Immature natural killer cell (primary cell): ENCODE measurements around the gene AQP10. TPM values are rescaled to one million over a fixed set of nuclear protein-coding genes. Genes with fewer than 3 reads are reported as not detected.
A peak's percentile ranks its signal among the peaks of the same experiment; 100 is the strongest.

Source experiments
- DNase-seq, 3 donors: peaks; one replicate each; pipeline ENCODE4 v3.0.0; 2022; ENCODE audit warnings: mixed read lengths in 1 of 3
- H3K27ac Mint-ChIP-seq, 6 donors: one replicate each; pipeline ENCODE4 v1.8.0; 2020; ENCODE audit warnings: mixed read lengths in 6 of 6, mild to moderate bottlenecking in 5 of 6, inconsistent platforms in 4 of 6, moderate library complexity in 3 of 6
- H3K27me3 Mint-ChIP-seq, 3 donors: one replicate each; pipeline ENCODE4 v1.8.0; 2020 to 2021; ENCODE audit warnings: low read depth in 3 of 3, mild to moderate bottlenecking in 3 of 3, mixed read lengths in 3 of 3, moderate library complexity in 3 of 3, inconsistent platforms in 1 of 3
- H3K36me3 Mint-ChIP-seq, 3 donors: one replicate each; pipeline ENCODE4 v1.8.0; 2020; ENCODE audit warnings: mixed read lengths in 3 of 3, inconsistent platforms in 2 of 3, mild to moderate bottlenecking in 2 of 3
- H3K4me1 Mint-ChIP-seq, 2 donors: one replicate each; pipeline ENCODE4 v1.8.0; 2020; ENCODE audit warnings: inconsistent platforms in 2 of 2, mild to moderate bottlenecking in 2 of 2, mixed read lengths in 2 of 2, moderate library complexity in 1 of 2
- H3K4me3 Mint-ChIP-seq, 5 donors: one replicate each; pipeline ENCODE4 v1.8.0; 2020; ENCODE audit warnings: mild to moderate bottlenecking in 5 of 5, mixed read lengths in 5 of 5, inconsistent platforms in 3 of 5, moderate library complexity in 3 of 5
- H3K9me3 Mint-ChIP-seq, 6 donors: one replicate each; pipeline ENCODE4 v1.8.0; 2020; ENCODE audit warnings: mild to moderate bottlenecking in 6 of 6, mixed read lengths in 6 of 6, inconsistent platforms in 4 of 6, moderate library complexity in 3 of 6
- polyA plus RNA-seq, 3 donors: library from polyadenylated mRNA; unstranded; fragments of 300-500 nt; fragmentation: Illumina TruSeq; gene quantifications; one replicate each; pipeline ENCODE4 v1.2.3, GENCODE V29; 2021

AQP10 gene
- polyA plus RNA-seq, 3 donors from 2014 or later = 0.24 TPM; not detected in 2

DNA sequence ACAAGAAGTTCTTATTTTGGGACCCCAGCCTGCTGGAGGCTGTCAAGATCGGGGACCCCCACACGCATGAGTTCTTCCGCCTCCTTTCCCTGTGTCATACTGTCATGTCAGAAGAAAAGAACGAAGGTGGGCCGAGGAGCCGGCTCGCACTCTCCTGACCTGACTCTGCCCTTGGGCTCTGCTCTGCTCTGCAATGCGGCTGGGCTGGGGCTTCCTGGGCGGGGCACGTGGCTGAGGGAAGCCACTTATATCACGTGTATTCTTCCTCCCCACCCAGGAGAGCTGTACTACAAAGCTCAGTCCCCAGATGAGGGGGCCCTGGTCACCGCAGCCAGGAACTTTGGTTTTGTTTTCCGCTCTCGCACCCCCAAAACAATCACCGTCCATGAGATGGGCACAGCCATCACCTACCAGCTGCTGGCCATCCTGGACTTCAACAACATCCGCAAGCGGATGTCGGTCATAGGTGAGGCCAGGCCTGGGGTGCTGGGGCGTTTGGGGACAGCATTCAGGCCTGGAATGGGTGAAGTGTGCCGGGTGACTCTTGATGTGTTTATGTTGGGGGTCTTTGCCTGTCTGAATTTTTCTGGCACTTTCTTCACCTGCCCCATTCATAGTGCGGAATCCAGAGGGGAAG lies 22.1 kb downstream of the AQP10 start:
- peaks cover 25 to 62% (median 38%) of the 10 kb centered on the region in 3 donors for H3K36me3 Mint-ChIP-seq
- H3K4me1 Mint-ChIP-seq = peaks cover 75 to 84% of the 10 kb centered on the region in 2 donors
- H3K27me3 Mint-ChIP-seq = peaks cover 4 to 10% (median 8%) of the 10 kb centered on the region in 3 donors
- peak; percentile 80 to 84 (median 81) for DNase-seq
- peak overlapping the region; percentile 92 to 99 (median 97) for H3K27ac Mint-ChIP-seq
- H3K4me3 Mint-ChIP-seq = peak overlapping the region; percentile 84 to 91 (median 89)
- no peaks in the 10 kb centered on the region for H3K9me3 Mint-ChIP-seq

DNA sequence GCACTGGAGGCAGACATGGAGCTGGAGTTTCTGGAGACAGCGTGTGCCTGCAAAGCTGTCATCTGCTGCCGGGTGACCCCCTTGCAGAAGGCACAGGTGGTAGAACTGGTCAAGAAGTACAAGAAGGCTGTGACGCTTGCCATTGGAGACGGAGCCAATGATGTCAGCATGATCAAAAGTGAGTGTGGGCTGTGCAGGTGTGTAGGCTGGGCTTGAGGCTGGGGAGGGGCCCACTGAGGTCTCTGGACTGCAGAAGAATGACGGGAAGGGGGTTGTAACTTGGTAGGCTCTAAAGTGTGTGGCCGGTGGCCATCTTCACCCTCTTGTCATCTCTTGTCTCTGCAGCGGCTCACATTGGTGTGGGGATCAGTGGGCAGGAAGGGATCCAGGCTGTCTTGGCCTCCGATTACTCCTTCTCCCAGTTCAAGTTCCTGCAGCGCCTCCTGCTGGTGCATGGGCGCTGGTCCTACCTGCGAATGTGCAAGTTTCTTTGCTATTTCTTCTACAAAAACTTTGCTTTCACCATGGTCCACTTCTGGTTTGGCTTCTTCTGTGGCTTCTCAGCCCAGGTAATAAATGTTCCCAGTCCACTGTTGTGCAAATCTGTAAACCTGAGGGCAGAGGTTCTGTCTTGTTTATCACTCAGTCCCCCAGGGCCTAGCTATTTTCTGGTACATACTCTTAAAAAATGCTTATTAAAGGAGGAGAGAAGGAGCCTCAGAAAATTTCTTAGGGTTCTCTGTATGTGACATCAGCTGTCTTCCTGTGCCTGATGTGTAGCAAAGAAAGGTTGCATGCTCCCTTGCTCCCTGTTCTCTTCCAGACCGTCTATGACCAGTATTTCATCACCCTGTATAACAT lies 24.3 kb downstream of the AQP10 start:
- Mint-ChIP-seq H3K9me3 (no peaks in the 10 kb centered on the region), H3K27me3 (peaks cover 6 to 9% (median 7%) of the 10 kb centered on the region in 3 donors), H3K27ac (peak overlapping the region; percentile 58 to 93 (median 70)), H3K4me1 (peaks cover 55 to 63% of the 10 kb centered on the region in 2 donors), H3K4me3 (peak overlapping the region in 4 of 5 donors; percentile 28 to 81 (median 30)), H3K36me3 (peaks cover 27 to 64% (median 37%) of the 10 kb centered on the region in 3 donors)
- DNase-seq = peak; percentile 44 to 60 (median 54)

DNA sequence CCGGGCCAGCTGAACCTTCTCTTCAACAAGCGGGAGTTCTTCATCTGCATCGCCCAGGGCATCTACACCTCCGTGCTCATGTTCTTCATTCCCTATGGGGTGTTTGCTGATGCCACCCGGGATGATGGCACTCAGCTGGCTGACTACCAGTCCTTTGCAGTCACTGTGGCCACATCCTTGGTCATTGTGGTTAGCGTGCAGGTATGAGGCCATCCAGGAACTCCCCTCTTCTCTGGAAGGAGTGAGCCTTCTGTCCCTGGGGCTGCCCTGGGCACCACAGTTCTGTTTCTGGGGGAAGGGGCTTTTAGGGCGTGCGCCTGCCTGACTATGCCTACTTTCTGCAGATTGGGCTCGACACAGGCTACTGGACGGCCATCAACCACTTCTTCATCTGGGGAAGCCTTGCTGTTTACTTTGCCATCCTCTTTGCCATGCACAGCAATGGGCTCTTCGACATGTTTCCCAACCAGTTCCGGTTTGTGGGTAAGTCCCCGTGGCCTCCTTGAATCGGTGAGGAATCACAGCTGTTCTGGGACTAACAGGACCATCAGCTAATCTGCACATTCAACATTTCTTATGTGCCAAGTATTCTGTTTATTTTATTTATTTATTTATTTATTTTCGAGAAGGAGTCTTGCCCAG lies 25.5 kb downstream of the AQP10 start:
- H3K27me3 Mint-ChIP-seq = peaks cover 7 to 9% (median 8%) of the 10 kb centered on the region in 3 donors
- no peak for DNase-seq
- H3K4me3 Mint-ChIP-seq = no peak overlapping the region
- H3K9me3 Mint-ChIP-seq = no peaks in the 10 kb centered on the region
- no peak overlapping the region for H3K27ac Mint-ChIP-seq
- H3K36me3 Mint-ChIP-seq = peaks cover 23 to 58% (median 29%) of the 10 kb centered on the region in 3 donors
- H3K4me1 Mint-ChIP-seq = peaks cover 46 to 53% of the 10 kb centered on the region in 2 donors

DNA sequence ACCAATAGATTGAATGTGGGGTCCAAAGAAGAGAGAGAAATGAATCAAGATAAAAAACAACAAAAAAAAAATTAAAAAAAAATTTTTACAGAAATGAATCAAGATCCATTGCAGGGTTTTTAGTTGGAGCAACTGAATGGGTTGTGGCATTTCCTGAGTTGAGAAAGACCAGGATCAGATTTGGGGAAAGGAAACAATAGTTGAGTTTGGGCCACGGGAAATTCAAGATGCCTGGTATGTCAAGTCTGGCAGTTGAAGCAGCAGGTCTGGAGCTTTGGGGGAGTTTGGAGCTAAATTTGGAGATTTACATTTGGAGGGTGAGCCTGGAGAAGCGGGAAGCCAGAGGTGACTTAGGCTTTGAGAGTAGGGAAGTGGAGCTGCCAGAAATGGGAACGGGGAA lies 27.1 kb downstream of the AQP10 start:
- no peak for DNase-seq
- H3K4me3 Mint-ChIP-seq = no peak overlapping the region
- H3K27me3 Mint-ChIP-seq = peaks cover under 1 to 9% (median 6%) of the 10 kb centered on the region in 3 donors
- peak overlapping the region in 1 of 6 donors; percentile 24 for H3K27ac Mint-ChIP-seq
- H3K36me3 Mint-ChIP-seq = peaks cover 23 to 51% (median 29%) of the 10 kb centered on the region in 3 donors
- H3K9me3 Mint-ChIP-seq = no peaks in the 10 kb centered on the region
- H3K4me1 Mint-ChIP-seq = peaks cover 38 to 45% of the 10 kb centered on the region in 2 donors

DNA sequence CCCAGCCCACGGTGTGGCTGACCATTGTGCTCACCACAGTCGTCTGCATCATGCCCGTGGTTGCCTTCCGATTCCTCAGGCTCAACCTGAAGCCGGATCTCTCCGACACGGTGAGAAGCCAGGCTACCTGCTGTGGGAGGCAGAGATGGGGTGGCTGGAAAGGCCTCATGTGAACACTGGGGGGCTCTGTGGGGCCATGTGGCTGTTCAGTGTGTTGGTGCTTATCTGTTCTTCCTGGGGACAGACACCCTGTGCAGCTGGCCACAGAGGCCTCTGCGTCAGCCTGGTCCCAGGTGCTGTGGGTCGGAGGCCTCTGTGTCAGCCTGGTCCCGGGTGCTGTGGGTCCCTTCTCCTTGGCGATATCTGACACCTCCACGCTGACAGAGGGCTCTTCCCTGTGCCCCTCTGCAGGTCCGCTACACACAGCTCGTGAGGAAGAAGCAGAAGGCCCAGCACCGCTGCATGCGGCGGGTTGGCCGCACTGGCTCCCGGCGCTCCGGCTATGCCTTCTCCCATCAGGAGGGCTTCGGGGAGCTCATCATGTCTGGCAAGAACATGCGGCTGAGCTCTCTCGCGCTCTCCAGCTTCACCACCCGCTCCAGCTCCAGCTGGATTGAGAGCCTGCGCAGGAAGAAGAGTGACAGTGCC lies 27.7 kb downstream of the AQP10 start:
- no peaks in the 10 kb centered on the region for H3K9me3 Mint-ChIP-seq
- H3K4me3 Mint-ChIP-seq = no peak overlapping the region
- no peak overlapping the region for H3K27ac Mint-ChIP-seq
- no peak for DNase-seq
- peaks cover 3 to 6% (median 5%) of the 10 kb centered on the region in 3 donors for H3K27me3 Mint-ChIP-seq
- H3K4me1 Mint-ChIP-seq = peaks cover 38 to 45% of the 10 kb centered on the region in 2 donors
- peaks cover 23 to 51% (median 29%) of the 10 kb centered on the region in 3 donors for H3K36me3 Mint-ChIP-seq

DNA sequence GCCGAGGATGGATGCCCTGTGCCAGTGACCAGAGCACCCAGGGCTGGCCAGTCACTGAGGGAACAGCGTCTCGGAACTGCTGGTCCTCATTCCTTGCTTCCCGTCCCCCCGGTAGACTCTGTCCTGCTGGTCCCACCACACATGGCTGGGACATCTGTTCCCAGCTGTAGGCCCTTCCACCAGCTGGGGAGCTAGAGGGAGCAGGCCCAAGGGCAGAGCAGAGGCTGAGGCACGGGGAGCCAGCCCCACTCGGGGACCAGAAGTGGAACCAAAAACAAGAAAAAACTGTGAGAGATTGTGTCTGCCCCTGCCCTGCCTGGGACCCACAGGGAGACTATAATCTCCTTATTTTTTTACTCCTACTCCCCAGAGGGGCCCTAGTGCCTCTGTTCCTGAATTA lies 28.2 kb downstream of the AQP10 start:
- Mint-ChIP-seq H3K27me3 (peaks cover 6 to 9% (median 8%) of the 10 kb centered on the region in 3 donors), H3K4me1 (peaks cover 37 to 45% of the 10 kb centered on the region in 2 donors), H3K36me3 (peaks cover 18 to 47% (median 24%) of the 10 kb centered on the region in 3 donors), H3K9me3 (no peaks in the 10 kb centered on the region), H3K27ac (peak overlapping the region in 1 of 6 donors; percentile 48), H3K4me3 (no peak overlapping the region)
- no peak for DNase-seq

DNA sequence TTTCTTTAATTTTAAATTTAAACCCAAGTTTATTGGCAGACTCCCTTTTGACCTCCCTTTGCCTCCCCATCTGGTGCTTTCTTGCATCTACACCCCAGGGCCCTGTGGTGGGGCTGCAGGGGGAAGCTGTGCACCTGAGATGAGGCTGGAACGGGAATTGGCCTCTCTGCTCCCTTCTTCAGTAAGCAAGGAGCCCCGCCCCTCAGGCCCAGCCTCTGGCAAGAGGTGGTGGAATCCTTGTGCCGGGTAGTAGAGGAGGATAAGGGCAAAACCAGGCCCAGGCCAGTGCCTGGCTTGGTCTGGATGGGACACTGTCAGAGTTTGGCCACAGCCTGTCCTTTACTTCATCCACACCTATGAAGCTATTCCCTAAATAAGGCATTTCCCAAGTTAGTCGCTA lies 29.5 kb downstream of the AQP10 start:
- H3K9me3 Mint-ChIP-seq = no peaks in the 10 kb centered on the region
- no peak overlapping the region for H3K4me3 Mint-ChIP-seq
- peaks cover 14 to 37% (median 17%) of the 10 kb centered on the region in 3 donors for H3K36me3 Mint-ChIP-seq
- DNase-seq = no peak
- H3K27ac Mint-ChIP-seq = no peak overlapping the region
- peaks cover 24 to 40% of the 10 kb centered on the region in 2 donors for H3K4me1 Mint-ChIP-seq
- peaks cover 8 to 9% (median 9%) of the 10 kb centered on the region in 3 donors for H3K27me3 Mint-ChIP-seq

DNA sequence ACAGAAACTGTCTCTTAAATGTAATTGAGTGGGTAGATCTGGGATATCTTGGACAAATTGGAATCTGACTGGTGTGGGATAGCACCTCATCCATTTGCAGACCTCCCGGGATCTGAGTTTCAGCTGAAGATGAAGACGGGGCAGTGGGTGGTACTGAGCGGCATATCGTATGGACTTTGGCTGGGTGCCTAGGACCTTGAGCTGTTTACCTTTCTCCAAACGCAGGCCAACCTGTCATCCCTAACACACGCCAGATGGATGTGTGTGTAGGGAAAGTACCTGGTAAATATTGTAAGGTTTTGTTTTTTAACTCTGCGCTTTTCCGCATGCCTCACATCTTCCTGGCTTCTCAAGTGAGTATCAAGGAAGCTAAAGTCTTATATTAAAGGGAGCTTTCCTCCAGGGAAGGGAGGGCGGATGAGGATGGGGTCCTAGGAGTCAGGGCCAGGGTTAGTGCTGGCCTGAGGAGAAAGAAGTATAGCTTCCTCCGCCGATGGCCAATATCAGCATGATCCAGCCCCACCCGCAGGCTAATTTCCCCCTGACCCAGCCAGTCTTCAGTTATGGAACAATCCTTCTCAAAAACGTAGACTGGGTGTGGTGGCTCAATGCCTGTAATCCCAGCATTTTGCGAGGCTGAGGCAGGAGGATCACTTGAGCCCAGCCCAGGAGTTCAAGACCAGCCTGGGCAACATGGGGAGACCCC lies 30.6 kb downstream of the AQP10 start:
- DNase-seq = no peak
- Mint-ChIP-seq H3K36me3 (peaks cover 10 to 30% (median 12%) of the 10 kb centered on the region in 3 donors), H3K27me3 (peaks cover 7 to 9% (median 8%) of the 10 kb centered on the region in 3 donors), H3K9me3 (no peaks in the 10 kb centered on the region), H3K4me1 (peaks cover 18 to 30% of the 10 kb centered on the region in 2 donors), H3K27ac (peak overlapping the region in 1 of 6 donors; percentile 53), H3K4me3 (peak overlapping the region in 3 of 5 donors; percentile 30 to 48 (median 44))

DNA sequence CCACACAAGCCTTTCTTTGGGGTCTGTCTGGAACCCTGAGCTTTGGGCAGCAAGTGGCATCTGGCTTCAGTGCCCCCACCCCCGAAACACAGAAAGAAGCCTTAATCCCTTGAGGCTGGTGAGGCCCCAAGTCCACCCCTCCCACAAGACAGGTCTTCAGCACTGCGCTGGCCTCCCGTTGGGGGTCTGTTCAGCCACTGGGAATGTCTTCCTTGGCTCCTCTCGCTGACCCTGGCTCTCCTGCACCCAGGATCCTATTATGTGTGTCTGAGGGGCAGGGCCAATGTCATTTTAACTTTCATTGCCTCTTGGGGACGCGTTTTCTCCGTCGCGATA lies 31.3 kb downstream of the AQP10 start:
- DNase-seq = no peak
- Mint-ChIP-seq H3K4me1 (peaks cover 18 to 28% of the 10 kb centered on the region in 2 donors), H3K27me3 (peaks cover 7 to 9% (median 8%) of the 10 kb centered on the region in 3 donors), H3K9me3 (no peaks in the 10 kb centered on the region), H3K4me3 (peak overlapping the region; percentile 53 to 90 (median 84)), H3K27ac (peak overlapping the region in 2 of 6 donors; percentile 41 to 74), H3K36me3 (peaks cover 10 to 25% (median 10%) of the 10 kb centered on the region in 3 donors)

DNA sequence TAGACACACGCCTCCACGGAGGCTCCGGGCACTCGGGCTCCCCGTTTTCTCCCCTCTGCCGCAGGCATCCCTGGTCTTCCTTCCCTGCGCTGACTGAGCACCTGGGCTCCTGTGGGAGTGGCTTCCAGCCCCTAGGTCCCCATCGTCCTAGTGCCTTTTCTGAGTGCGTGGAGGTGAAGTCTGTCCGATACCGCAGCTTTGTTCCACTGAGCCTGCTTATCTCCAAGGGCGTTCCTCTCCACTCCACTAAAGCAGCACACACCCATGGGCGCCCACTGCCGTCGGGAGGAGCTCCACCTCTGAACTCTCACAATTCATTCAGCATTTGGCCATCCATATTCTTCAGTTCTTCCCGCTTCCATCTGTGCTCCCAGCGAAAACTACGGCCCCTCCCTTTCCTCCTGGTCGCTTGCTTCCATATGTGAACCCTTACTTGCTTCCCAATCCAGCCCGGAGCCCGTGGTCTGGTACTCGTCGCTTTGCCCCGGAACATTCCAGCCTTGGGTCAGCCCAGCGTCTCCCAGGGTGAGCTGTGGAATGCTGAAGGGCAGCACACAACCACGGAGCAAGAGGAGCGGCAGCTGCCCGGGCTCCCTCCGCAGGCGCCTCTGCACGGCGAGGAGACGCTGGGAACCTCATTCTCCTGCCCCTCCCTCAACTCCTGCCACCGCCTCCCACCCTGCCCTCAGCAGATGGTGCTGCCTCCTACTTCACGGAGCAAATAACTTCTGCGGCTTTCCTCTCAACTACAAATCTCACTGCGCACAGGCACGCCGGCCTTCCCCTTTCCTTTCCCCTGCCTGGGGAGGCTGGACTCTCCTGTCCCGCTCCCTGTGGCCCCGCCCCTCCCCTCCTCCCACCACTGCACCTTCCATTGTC lies 31.9 kb downstream of the AQP10 start:
- peak overlapping the region in 4 of 6 donors; percentile 16 to 74 (median 56) for H3K27ac Mint-ChIP-seq
- peaks cover 7 to 9% (median 8%) of the 10 kb centered on the region in 3 donors for H3K27me3 Mint-ChIP-seq
- H3K36me3 Mint-ChIP-seq = peaks cover 6 to 21% (median 9%) of the 10 kb centered on the region in 3 donors
- peak overlapping the region; percentile 53 to 90 (median 84) for H3K4me3 Mint-ChIP-seq
- peaks cover 18 to 27% of the 10 kb centered on the region in 2 donors for H3K4me1 Mint-ChIP-seq
- no peak for DNase-seq
- no peaks in the 10 kb centered on the region for H3K9me3 Mint-ChIP-seq

DNA sequence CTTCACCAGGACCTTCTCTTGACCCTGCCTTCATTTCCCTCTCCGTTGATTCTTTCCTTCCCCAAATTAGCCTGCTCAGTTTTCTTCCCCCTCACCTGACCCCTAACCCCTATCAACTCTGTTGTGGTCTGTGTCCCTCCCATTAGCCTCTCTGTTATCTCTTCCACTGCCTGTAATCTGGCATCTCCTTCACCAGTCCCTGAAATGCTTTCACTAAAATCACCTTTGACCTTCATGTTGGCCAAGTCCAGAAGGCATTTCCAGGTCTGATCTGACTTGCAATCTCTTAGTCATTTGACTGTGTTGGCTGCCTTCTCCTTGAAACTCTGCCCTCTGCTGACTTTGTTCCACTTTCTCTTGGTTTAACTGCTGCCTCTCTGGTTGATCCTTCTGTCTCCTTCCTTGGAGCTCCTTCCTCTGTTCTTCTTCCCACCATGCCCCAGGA lies 32.6 kb downstream of the AQP10 start:
- H3K9me3 Mint-ChIP-seq = no peaks in the 10 kb centered on the region
- H3K4me1 Mint-ChIP-seq = peaks cover 18 to 27% of the 10 kb centered on the region in 2 donors
- H3K4me3 Mint-ChIP-seq = peak overlapping the region; percentile 53 to 90 (median 84)
- H3K27me3 Mint-ChIP-seq = peaks cover 7 to 9% (median 8%) of the 10 kb centered on the region in 3 donors
- peak overlapping the region in 2 of 6 donors; percentile 4 to 6 for H3K27ac Mint-ChIP-seq
- peak in 1 of 3 donors; percentile 19 for DNase-seq
- peaks cover 3 to 15% (median 5%) of the 10 kb centered on the region in 3 donors for H3K36me3 Mint-ChIP-seq

DNA sequence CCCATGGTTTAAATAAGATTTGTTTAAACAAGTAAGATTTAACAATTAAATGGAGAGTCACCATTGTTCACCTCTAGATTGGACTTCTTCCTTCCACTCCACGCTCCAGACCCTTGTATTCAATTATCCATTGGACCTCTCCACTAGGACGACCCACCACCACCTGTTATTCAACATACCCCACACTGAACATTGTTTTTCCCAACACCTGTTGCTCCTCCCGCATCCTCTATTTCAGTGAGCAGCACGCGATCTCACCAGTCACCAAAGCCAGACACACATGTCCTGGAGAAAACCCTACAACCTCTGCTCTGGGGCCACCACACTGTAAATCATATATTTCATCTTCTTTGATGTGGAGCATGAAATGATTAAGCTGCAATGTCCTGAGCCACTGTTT lies 33.1 kb downstream of the AQP10 start:
- peak overlapping the region; percentile 34 to 90 (median 78) for H3K4me3 Mint-ChIP-seq
- DNase-seq = no peak
- peaks cover 7 to 9% (median 7%) of the 10 kb centered on the region in 3 donors for H3K27me3 Mint-ChIP-seq
- H3K36me3 Mint-ChIP-seq = peaks cover 3 to 11% (median 5%) of the 10 kb centered on the region in 3 donors
- peaks cover 18 to 27% of the 10 kb centered on the region in 2 donors for H3K4me1 Mint-ChIP-seq
- peak overlapping the region in 2 of 6 donors; percentile 4 to 6 for H3K27ac Mint-ChIP-seq
- H3K9me3 Mint-ChIP-seq = no peaks in the 10 kb centered on the region
